SK-N-SH treated with all-trans-retinoic acid at 6 μM for 48 hours (cell line): Measurements from ENCODE around the gene TANGO2.

ENCODE experiments used
- ATAC-seq: fragments of 200-7000 bp; cut with Tn5 transposase; 3 replicates; pipeline ENCODE4 v1.9.1; 2020; ENCODE audit warnings: mild to moderate bottlenecking, moderate library complexity
- ARNTL ChIP-seq: fragments of 450-650 bp; formaldehyde crosslinking; IDR thresholded peaks from 2 replicates; pipeline ENCODE4 v1.5.0; 2020; ENCODE audit warnings: low read depth, mild to moderate bottlenecking, moderate library complexity, borderline replicate concordance
- BACH2 ChIP-seq: fragments of 250-450 bp; sonication (Bioruptor Pico); IDR thresholded peaks from 2 replicates; pipeline ENCODE4 v1.9.0; 2021; ENCODE audit warnings: mild to moderate bottlenecking, borderline replicate concordance
- CREB5 ChIP-seq: fragments of 250-450 bp; sonication (Bioruptor Pico); IDR thresholded peaks from 2 replicates; pipeline ENCODE4 v1.5.1; 2020; ENCODE audit warnings: low read depth, mild to moderate bottlenecking, moderate library complexity
- CSDC2 ChIP-seq: fragments of 250-450 bp; sonication (Bioruptor Pico); IDR thresholded peaks from 2 replicates; pipeline ENCODE4 v1.5.0; 2020; ENCODE audit warnings: mild to moderate bottlenecking, moderate library complexity
- CSRNP3 ChIP-seq: fragments of 250-450 bp; sonication (Bioruptor Pico); IDR thresholded peaks from 2 replicates; pipeline ENCODE4 v1.5.1; 2021; ENCODE audit warnings: mild to moderate bottlenecking, moderate library complexity
- ESRRG ChIP-seq: fragments of 250-450 bp; sonication (Bioruptor Pico); IDR thresholded peaks from 2 replicates; pipeline ENCODE4 v1.6.1; 2021; ENCODE audit warnings: mild to moderate bottlenecking
- GLIS3 ChIP-seq: fragments of 250-450 bp; sonication (Bioruptor Pico); IDR thresholded peaks from 2 replicates; pipeline ENCODE4 v1.5.0; 2020; ENCODE audit warnings: mild to moderate bottlenecking, moderate library complexity
- ISL1 ChIP-seq: fragments of 250-450 bp; sonication (Bioruptor Pico); IDR thresholded peaks from 2 replicates; pipeline ENCODE4 v2.1.2; 2022; ENCODE audit warnings: mild to moderate bottlenecking, moderate library complexity
- OSR1 ChIP-seq: fragments of 250-450 bp; sonication (Bioruptor Pico); IDR thresholded peaks from 2 replicates; pipeline ENCODE4 v1.8.0; 2022; ENCODE audit warnings: moderate library complexity, mild to moderate bottlenecking, inconsistent platforms
- PATZ1 ChIP-seq: fragments of 250-450 bp; sonication (Bioruptor Pico); IDR thresholded peaks from 2 replicates; pipeline ENCODE4 v1.8.0; 2020; ENCODE audit warnings: mild to moderate bottlenecking, moderate library complexity, borderline replicate concordance
- POU6F1 ChIP-seq: fragments of 250-450 bp; sonication (Bioruptor Pico); IDR thresholded peaks from 2 replicates; pipeline ENCODE4 v1.8.0; 2021; ENCODE audit warnings: low read depth, mild to moderate bottlenecking, moderate library complexity, borderline replicate concordance
- PPARA ChIP-seq: fragments of 250-450 bp; sonication (Bioruptor Pico); IDR thresholded peaks from 2 replicates; pipeline ENCODE4 v1.5.0; 2020; ENCODE audit warnings: mild to moderate bottlenecking, borderline replicate concordance
- RARB ChIP-seq: fragments of 250-450 bp; sonication (Bioruptor Pico); IDR thresholded peaks from 2 replicates; pipeline ENCODE4 v1.8.0; 2021; ENCODE audit warnings: mild to moderate bottlenecking, moderate library complexity
- SNAI2 ChIP-seq: fragments of 250-450 bp; sonication (Bioruptor Pico); IDR thresholded peaks from 2 replicates; pipeline ENCODE4 v1.5.0; 2020; ENCODE audit warnings: mild to moderate bottlenecking, moderate library complexity
- TCF4 ChIP-seq: fragments of 250-450 bp; sonication (Bioruptor Pico); IDR thresholded peaks from 2 replicates; pipeline ENCODE4 v1.8.0; 2021; ENCODE audit warnings: mild to moderate bottlenecking, moderate library complexity, borderline replicate concordance
- TOX ChIP-seq: fragments of 250-450 bp; sonication (Bioruptor Pico); IDR thresholded peaks from 2 replicates; pipeline ENCODE4 v1.8.0; 2021; ENCODE audit warnings: mild to moderate bottlenecking, moderate library complexity, borderline replicate concordance
- TSHZ2 ChIP-seq: fragments of 250-450 bp; sonication (Bioruptor Pico); IDR thresholded peaks from 2 replicates; pipeline ENCODE4 v1.5.0; 2020; ENCODE audit warnings: mild to moderate bottlenecking, moderate library complexity
- ZC3H10 ChIP-seq: fragments of 250-450 bp; sonication (Bioruptor Pico); IDR thresholded peaks from 2 replicates; pipeline ENCODE4 v1.5.1; 2021; ENCODE audit warnings: mild to moderate bottlenecking, moderate library complexity
- ZFP30 ChIP-seq: fragments of 450-650 bp; formaldehyde crosslinking; IDR thresholded peaks from 2 replicates; pipeline ENCODE4 v1.5.0; 2022; ENCODE audit warnings: mild to moderate bottlenecking, moderate library complexity
- ZNF565 ChIP-seq: fragments of 450-650 bp; formaldehyde crosslinking; conservative IDR thresholded peaks from 2 replicates; pipeline ENCODE4 v1.5.0; 2020; ENCODE audit warnings: low read depth, mild to moderate bottlenecking, moderate library complexity
- ZNF70 ChIP-seq: fragments of 450-650 bp; formaldehyde crosslinking; IDR thresholded peaks from 2 replicates; pipeline ENCODE4 v1.5.0; 2020; ENCODE audit warnings: mild to moderate bottlenecking, moderate library complexity
- ZNF8 ChIP-seq: fragments of 450-650 bp; formaldehyde crosslinking; IDR thresholded peaks from 2 replicates; pipeline ENCODE4 v1.5.0; 2020; ENCODE audit warnings: mild to moderate bottlenecking, moderate library complexity

TANGO2 gene

GRCh38 chr22:20056696-20057386 is 35.9 kb downstream of the TANGO2 start:
- no peak for ATAC-seq
- TF ChIP-seq ZNF8 (CRISPR knock-in tag) (no peak), ZNF70 (CRISPR knock-in tag) (no peak), BACH2 (CRISPR knock-in tag) (no peak), ZNF565 (no peak), RARB (no peak), OSR1 (CRISPR knock-in tag) (no peak), ISL1 (CRISPR knock-in tag) (no peak), TOX (CRISPR knock-in tag) (no peak), ZC3H10 (CRISPR knock-in tag) (no peak), TCF4 (CRISPR knock-in tag) (no peak), SNAI2 (CRISPR knock-in tag) (no peak), CSDC2 (CRISPR knock-in tag) (no peak), CREB5 (CRISPR knock-in tag) (no peak), ZFP30 (no peak), POU6F1 (CRISPR knock-in tag) (no peak), PPARA (CRISPR knock-in tag) (no peak), TSHZ2 (CRISPR knock-in tag) (no peak), ARNTL (CRISPR knock-in tag) (no peak), CSRNP3 (CRISPR knock-in tag) (no peak), GLIS3 (CRISPR knock-in tag) (no peak)

- TF ChIP-seq ZNF70 (CRISPR knock-in tag) (no peak), ZFP30 (no peak), ZNF8 (CRISPR knock-in tag) (no peak), TCF4 (CRISPR knock-in tag) (no peak), GLIS3 (CRISPR knock-in tag) (no peak), BACH2 (CRISPR knock-in tag) (no peak), CSRNP3 (CRISPR knock-in tag) (no peak), CSDC2 (CRISPR knock-in tag) (no peak), TSHZ2 (CRISPR knock-in tag) (no peak), ARNTL (CRISPR knock-in tag) (no peak), ESRRG (CRISPR knock-in tag) (no peak), OSR1 (CRISPR knock-in tag) (no peak), PATZ1 (no peak), ISL1 (CRISPR knock-in tag) (no peak), TOX (CRISPR knock-in tag) (no peak), PPARA (CRISPR knock-in tag) (no peak), ZNF565 (no peak)
- ATAC-seq, result no peak
Observed at GRCh38 chr22:20057596-20058268, 36.8 kb downstream of the TANGO2 start.
